Right lobe of liver (tissue), 4 donors: Measurements from ENCODE around the gene ITGA11.

Experiments
- POLR2A ChIP-seq: fragments of 450-650 bp; IDR thresholded peaks from one replicate; pipeline ENCODE4 v1.6.1; 2017; ENCODE audit warnings: antibody characterized with exemption, mild to moderate bottlenecking
- TF ChIP-seq, protein P1 (sequence below), 4 donors: fragments of 200-600 bp in 3 of 4; fragments of 450-650 bp in 1 of 4; IDR thresholded peaks; one replicate each; pipeline versions ENCODE4 v1.5.1 to v1.8.0; 2016 to 2022; ENCODE audit warnings: antibody characterized with exemption in 4 of 4, mild to moderate bottlenecking in 2 of 4
- donor health status: DM: no; HTN: no; CAD: no.
- donor health status: DM: no; HTN: no; CAD: no.
- donor health status: DM: no; HTN: yes; CAD: no.

DNA sequence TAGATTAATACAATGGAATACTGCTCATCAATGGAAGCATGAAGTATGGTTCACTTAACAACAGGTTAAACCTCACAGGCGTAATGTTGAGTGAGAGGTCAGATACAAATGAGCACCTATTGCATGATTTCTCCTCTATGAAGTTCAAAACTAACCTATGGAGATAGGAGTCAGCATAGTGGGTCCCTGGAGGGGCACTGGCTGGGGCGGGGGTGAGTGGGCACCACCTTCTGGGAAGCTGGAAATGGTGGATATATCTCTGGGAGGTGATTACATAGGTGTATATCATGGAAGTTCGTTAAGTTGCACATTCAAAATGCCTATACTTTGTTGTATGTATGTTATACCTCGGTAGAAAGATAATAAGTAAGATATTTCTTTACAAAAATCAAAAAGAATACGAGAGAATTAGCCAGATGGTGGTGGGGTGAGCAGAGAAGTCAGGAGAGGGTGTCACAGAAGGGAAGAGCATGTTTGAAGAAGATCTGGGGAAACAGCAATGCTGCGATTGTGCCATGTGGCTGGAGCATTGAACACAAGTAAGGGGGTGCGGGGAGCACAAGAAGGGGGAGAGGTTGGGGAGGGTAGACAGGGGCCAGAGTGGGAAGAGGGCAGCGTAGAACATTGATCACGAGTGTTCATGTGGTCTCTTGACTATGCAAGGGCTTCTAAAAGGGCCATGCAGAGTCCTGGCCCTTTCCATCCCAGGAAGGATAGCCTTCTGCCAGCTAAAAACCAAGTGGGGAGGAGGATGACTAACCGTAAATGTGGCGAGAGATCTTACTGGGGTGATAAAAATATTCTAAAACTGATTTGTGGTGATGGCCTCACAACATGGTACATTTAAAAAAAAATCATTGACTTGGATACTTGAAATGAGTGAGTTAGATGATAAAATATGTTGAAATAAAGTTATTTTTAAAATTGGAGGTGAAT lies 30.2 kb downstream of the ITGA11 start:
- no peak for TF ChIP-seq POLR2A
- TF ChIP-seq, protein P1, sequence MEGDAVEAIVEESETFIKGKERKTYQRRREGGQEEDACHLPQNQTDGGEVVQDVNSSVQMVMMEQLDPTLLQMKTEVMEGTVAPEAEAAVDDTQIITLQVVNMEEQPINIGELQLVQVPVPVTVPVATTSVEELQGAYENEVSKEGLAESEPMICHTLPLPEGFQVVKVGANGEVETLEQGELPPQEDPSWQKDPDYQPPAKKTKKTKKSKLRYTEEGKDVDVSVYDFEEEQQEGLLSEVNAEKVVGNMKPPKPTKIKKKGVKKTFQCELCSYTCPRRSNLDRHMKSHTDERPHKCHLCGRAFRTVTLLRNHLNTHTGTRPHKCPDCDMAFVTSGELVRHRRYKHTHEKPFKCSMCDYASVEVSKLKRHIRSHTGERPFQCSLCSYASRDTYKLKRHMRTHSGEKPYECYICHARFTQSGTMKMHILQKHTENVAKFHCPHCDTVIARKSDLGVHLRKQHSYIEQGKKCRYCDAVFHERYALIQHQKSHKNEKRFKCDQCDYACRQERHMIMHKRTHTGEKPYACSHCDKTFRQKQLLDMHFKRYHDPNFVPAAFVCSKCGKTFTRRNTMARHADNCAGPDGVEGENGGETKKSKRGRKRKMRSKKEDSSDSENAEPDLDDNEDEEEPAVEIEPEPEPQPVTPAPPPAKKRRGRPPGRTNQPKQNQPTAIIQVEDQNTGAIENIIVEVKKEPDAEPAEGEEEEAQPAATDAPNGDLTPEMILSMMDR (IDR thresholded peaks at IDR 0.05) = no peak
